ENCODE results near the gene XK.

GRCh38 chrX:37765507-37765906 is 79.9 kb downstream of the XK start:
- TF ChIP-seq POLR2A (IDR thresholded peaks at IDR 0.05; ENCODE audit: low read depth, low read length) = no peak
- TF ChIP-seq POLR2AphosphoS5 (IDR thresholded peaks at IDR 0.05; ENCODE audit: low read depth, low read length) = no peak

Measured in GM12892 (cell line).